Fibroblast of upper back skin (primary cell): ENCODE measurements around the gene SERPINA9.
"Not testable (repeated sequence)": the region's sequence is repeated elsewhere in the genome, so short reads cannot be mapped to it uniquely, and the experiment has no call there.

Experiments used
- DNase-seq: peaks from one replicate; pipeline ENCODE4 v3.0.0-alpha.2; 2013

The SERPINA9 gene

GRCh38 chr14:94476023-94476422, at the start of gene SERPINA9:
TSS of gene SERPINA9 (minus strand) at chr14:94476197. CDS start at chr14:94469840, 6,357 bp downstream.
- DNase-seq, result no peak

- DNase-seq, result no peak
Measured at GRCh38 chr14:94524093-94524492, 48.1 kb upstream of the SERPINA9 start.

- no peak for DNase-seq
Measured at GRCh38 chr14:94523265-94523664, 47.3 kb upstream of the SERPINA9 start.

GRCh38 chr14:94522115-94522724, 46.2 kb upstream of the SERPINA9 start:
- DNase-seq, result no peak

GRCh38 chr14:94521375-94522114, 45.5 kb upstream of the SERPINA9 start:
- DNase-seq, result no peak

GRCh38 chr14:94517641-94518257, 41.8 kb upstream of the SERPINA9 start:
- DNase-seq, result no peak

GRCh38 chr14:94517248-94517640, 41.2 kb upstream of the SERPINA9 start:
- DNase-seq, result no peak

- no peak for DNase-seq
Measured at GRCh38 chr14:94515856-94516255, 39.9 kb upstream of the SERPINA9 start.

GRCh38 chr14:94515426-94515825, 39.4 kb upstream of the SERPINA9 start:
- DNase-seq, result no peak

- DNase-seq, result no peak
Measured at GRCh38 chr14:94514351-94514750, 38.4 kb upstream of the SERPINA9 start.

GRCh38 chr14:94510481-94510880, 34.5 kb upstream of the SERPINA9 start:
- not testable (repeated sequence) for DNase-seq

GRCh38 chr14:94509356-94509755, 33.4 kb upstream of the SERPINA9 start, which contains the start of gene SERPINA12:
TSS of gene SERPINA12 (minus strand) at chr14:94509469. CDS start at chr14:94498397, 11,072 bp downstream.
- DNase-seq, result no peak

- DNase-seq, result no peak
Measured at GRCh38 chr14:94505641-94506040, 29.6 kb upstream of the SERPINA9 start.

- no peak for DNase-seq
Measured at GRCh38 chr14:94505206-94505605, 29.2 kb upstream of the SERPINA9 start.

- DNase-seq, result no peak
Measured at GRCh38 chr14:94501588-94502516, 25.9 kb upstream of the SERPINA9 start.

- DNase-seq, result no peak
Measured at GRCh38 chr14:94500264-94500663, 24.3 kb upstream of the SERPINA9 start.

- no peak for DNase-seq
Measured at GRCh38 chr14:94499673-94500072, 23.7 kb upstream of the SERPINA9 start.

- no peak for DNase-seq
Measured at GRCh38 chr14:94498215-94498614, 22.2 kb upstream of the SERPINA9 start.

GRCh38 chr14:94494085-94494484, 18.1 kb upstream of the SERPINA9 start:
- no peak for DNase-seq

GRCh38 chr14:94491511-94491910, 15.5 kb upstream of the SERPINA9 start:
- DNase-seq, result peak; percentile 8

- DNase-seq, result no peak
Measured at GRCh38 chr14:94489336-94489735, 13.3 kb upstream of the SERPINA9 start.

GRCh38 chr14:94486883-94487282, 10.9 kb upstream of the SERPINA9 start:
- DNase-seq, result no peak
